ENCODE measurements around the gene PTPN20. TPM values are rescaled to one million over a fixed set of nuclear protein-coding genes. Genes with fewer than 3 reads are reported as not detected.
"Not testable (repeated sequence)": the region's sequence is repeated elsewhere in the genome, so short reads cannot be mapped to it uniquely, and the experiment has no call there.

PTPN20 gene, protein sequence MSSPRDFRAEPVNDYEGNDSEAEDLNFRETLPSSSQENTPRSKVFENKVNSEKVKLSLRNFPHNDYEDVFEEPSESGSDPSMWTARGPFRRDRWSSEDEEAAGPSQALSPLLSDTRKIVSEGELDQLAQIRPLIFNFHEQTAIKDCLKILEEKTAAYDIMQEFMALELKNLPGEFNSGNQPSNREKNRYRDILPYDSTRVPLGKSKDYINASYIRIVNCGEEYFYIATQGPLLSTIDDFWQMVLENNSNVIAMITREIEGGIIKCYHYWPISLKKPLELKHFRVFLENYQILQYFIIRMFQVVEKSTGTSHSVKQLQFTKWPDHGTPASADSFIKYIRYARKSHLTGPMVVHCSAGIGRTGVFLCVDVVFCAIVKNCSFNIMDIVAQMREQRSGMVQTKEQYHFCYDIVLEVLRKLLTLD
- total RNA-seq (2021; fragmentation: NEBNext Ultra II Directional; extraction: Animal tissue kit (Norgen Biotek cat#: 25700)) (not detected in 2 replicates), polyA plus RNA-seq (2011; rRNA removed) (not detected in 2 replicates), polyA minus RNA-seq (2011; rRNA and poly(A)+ RNA removed) (not detected in 2 replicates)
- not detected for polyA plus RNA-seq (2011; cell fraction: cytosol; rRNA removed)
- polyA plus RNA-seq (2011; cell fraction: nucleus; rRNA removed): not detected
- polyA plus RNA-seq (2012, experiment 1 of 2): not detected in 4 replicates
- not detected for polyA plus RNA-seq (2012, experiment 2 of 2)
- polyA plus RNA-seq (2013, experiment 1 of 2): not detected
- polyA plus RNA-seq (2013, experiment 2 of 2): not detected
- not detected for polyA minus RNA-seq (2011; cell fraction: cytosol; rRNA and poly(A)+ RNA removed)
- polyA minus RNA-seq (2011; cell fraction: nucleus; rRNA and poly(A)+ RNA removed): not detected
- long read RNA-seq, experiment 1: 0 reads
- long read RNA-seq, experiment 2: 0 reads

DNA sequence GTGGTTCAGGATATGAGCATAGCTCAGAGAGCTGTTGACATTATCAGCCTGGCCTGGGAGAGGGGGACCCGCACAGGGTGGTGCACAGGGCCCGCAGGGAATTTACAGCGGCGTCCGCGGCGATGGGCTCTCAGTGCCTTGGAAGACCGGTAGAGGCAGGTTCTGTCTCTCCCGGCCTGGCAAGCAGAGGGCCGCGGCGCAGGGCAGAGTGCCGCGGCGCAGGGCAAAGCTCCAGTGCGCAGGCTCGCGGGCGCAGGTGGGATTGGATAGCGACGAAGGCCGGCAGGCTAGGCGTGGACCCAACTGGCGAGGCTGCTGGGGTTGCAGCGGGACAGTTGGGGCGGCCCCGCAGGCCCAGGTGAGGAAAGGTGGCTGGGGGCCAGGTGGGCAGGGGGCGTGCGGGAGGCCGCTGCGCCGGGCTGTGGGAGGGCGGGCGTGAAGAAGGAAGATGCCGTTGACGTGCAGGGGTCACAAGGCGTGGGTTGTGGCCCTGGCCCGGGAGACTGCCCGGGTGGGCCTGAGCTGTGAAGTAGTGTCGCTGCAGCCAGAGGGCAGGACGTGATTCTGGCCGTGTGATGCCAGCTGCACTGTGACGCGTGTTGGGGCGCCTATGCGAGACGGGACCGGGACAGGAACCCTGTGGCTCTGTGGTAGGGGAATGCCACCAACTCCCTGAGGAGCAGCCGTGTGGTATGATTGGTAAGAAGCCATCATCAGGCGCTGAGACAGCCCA lies at the start of gene PTPN20:
Gene PTPN20 (plus strand): TSS at position 285 of the 733 bp plus-strand sequence. CDS start 21,072 bp downstream, outside the sequence.
- H3K23ac ChIP-seq (ENCODE audit: insufficient read length); FAIRE-seq; H3K4me1 ChIP-seq (replicated peaks in 1 of 4; ENCODE audit: control insufficient read depth in 3 of 4, insufficient read depth in 4 of 4, low read length in 3 of 4); H2BK5ac ChIP-seq (ENCODE audit: low read depth, low read length); H3K4me3 ChIP-seq (ENCODE audit: extremely low read depth in 1 of 4, insufficient read depth in 2 of 4, low read depth in 3 of 4, low read length in 4 of 4); H2BK12ac ChIP-seq (ENCODE audit: low read depth, low read length); H3K9ac ChIP-seq (replicated peaks in 1 of 4; ENCODE audit: extremely low read depth in 1 of 4, low read depth in 3 of 4, low read length in 3 of 4); H4K20me1 ChIP-seq (replicated peaks in 1 of 2; ENCODE audit: control insufficient read depth in 1 of 2, insufficient read depth in 2 of 2, low read length in 2 of 2); H3K23me2 ChIP-seq (ENCODE audit: low read depth, low read length); H2AFZ ChIP-seq (ENCODE audit: low read length); POLR2A ChIA-PET (ENCODE audit: partially characterized antibody); H3K9me3 ChIP-seq (ENCODE audit: insufficient read depth in 2 of 2, low read depth in 1 of 2, low read length in 1 of 2); H3K79me2 ChIP-seq (ENCODE audit: control insufficient read depth in 1 of 2, insufficient read depth in 2 of 2, low read length in 2 of 2); H2BK15ac ChIP-seq (ENCODE audit: low read length); H3K79me1 ChIP-seq (ENCODE audit: low read depth, low read length); H4K5ac ChIP-seq (ENCODE audit: insufficient read length, low read depth, low read length); H3K4me2 ChIP-seq (ENCODE audit: insufficient read depth in 1 of 2, low read depth in 2 of 2, low read length in 2 of 2); DNase-seq (ENCODE audit: low read depth in 1 of 2, low spot score in 2 of 2); H4K91ac ChIP-seq (replicated peaks; ENCODE audit: insufficient read length, low read length); CTCF ChIA-PET (ENCODE audit: partially characterized antibody); H4K8ac ChIP-seq (ENCODE audit: extremely low read depth, insufficient read depth, low read length); H3K56ac ChIP-seq (replicated peaks; ENCODE audit: insufficient read length, low read depth, low read length); H3K27ac ChIP-seq (ENCODE audit: low read depth, low read length); H3K36me3 ChIP-seq (ENCODE audit: control insufficient read depth in 2 of 4, insufficient read depth in 4 of 4, low read length in 3 of 4); H3K4ac ChIP-seq (replicated peaks; ENCODE audit: insufficient read length, low read depth, low read length); H2BK20ac ChIP-seq (ENCODE audit: low read length); H3K14ac ChIP-seq (ENCODE audit: insufficient read length); H3K18ac ChIP-seq (ENCODE audit: extremely low read depth, low read length); H3K27me3 ChIP-seq (replicated peaks in 1 of 4; ENCODE audit: control insufficient read depth in 3 of 4, extremely low read depth in 1 of 4, insufficient read depth in 3 of 4, low read length in 3 of 4); H2BK120ac ChIP-seq (replicated peaks; ENCODE audit: low read depth, low read length); H2AK5ac ChIP-seq (ENCODE audit: low read depth, low read length): not testable (repeated sequence)
- WGBS, 2 experiments (ENCODE audit: extremely low coverage in 1 of 2, insufficient coverage in 1 of 2, insufficient read length in 1 of 2, insufficient replicate concordance in 2 of 2, low coverage in 1 of 2, low lambda C conversion rate in 2 of 2, missing lambda C conversion rate in 1 of 2): 98% methylated on average over 14 of the region's 50 CpGs; no CpG with 5 or more reads in 1 of the 2 experiments
